Measurements from ENCODE around the gene TIAM2.

DNA sequence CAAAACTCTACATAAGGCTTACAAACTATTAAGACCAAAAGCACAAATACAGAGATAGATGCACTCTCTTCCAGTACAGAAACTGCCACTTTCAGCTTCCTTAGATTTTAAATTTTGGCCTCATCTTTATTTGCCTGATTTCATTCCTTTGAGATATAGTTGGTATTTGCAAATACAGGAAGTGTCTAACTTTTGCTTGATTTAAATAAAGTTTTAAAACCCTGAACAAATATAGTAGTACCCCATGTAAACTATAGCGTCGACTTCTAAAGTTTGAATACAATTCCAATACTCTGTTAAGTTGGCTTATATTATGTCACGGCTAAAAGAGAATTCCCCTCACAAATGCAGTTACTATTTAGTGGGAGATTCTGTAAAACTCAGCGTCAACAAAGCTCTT lies 267.5 kb downstream of the TIAM2 start:
- TF ChIP-seq CTCF (IDR thresholded peaks at IDR 0.05) (no peak), POLR2A (IDR thresholded peaks at IDR 0.05) (no peak), POLR2AphosphoS5 (IDR thresholded peaks at IDR 0.05) (no peak)

Data from transverse colon (tissue), 4 donors.